Stimulated activated CD8-positive, alpha-beta memory T cell treated with anti-CD3 and anti-CD28 coated beads, Interleukin-4, amount 100 ng/mL, for 48 hours (primary cell): ENCODE data around the gene TTC7B.
"Not testable (repeated sequence)": the region's sequence is repeated elsewhere in the genome, so short reads cannot be mapped to it uniquely, and the experiment has no call there.

Source experiments
- DNase-seq: peaks from one replicate; pipeline ENCODE4 v3.0.0-alpha.2; 2020

TTC7B gene, protein sequence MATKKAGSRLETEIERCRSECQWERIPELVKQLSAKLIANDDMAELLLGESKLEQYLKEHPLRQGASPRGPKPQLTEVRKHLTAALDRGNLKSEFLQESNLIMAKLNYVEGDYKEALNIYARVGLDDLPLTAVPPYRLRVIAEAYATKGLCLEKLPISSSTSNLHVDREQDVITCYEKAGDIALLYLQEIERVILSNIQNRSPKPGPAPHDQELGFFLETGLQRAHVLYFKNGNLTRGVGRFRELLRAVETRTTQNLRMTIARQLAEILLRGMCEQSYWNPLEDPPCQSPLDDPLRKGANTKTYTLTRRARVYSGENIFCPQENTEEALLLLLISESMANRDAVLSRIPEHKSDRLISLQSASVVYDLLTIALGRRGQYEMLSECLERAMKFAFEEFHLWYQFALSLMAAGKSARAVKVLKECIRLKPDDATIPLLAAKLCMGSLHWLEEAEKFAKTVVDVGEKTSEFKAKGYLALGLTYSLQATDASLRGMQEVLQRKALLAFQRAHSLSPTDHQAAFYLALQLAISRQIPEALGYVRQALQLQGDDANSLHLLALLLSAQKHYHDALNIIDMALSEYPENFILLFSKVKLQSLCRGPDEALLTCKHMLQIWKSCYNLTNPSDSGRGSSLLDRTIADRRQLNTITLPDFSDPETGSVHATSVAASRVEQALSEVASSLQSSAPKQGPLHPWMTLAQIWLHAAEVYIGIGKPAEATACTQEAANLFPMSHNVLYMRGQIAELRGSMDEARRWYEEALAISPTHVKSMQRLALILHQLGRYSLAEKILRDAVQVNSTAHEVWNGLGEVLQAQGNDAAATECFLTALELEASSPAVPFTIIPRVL

DNA sequence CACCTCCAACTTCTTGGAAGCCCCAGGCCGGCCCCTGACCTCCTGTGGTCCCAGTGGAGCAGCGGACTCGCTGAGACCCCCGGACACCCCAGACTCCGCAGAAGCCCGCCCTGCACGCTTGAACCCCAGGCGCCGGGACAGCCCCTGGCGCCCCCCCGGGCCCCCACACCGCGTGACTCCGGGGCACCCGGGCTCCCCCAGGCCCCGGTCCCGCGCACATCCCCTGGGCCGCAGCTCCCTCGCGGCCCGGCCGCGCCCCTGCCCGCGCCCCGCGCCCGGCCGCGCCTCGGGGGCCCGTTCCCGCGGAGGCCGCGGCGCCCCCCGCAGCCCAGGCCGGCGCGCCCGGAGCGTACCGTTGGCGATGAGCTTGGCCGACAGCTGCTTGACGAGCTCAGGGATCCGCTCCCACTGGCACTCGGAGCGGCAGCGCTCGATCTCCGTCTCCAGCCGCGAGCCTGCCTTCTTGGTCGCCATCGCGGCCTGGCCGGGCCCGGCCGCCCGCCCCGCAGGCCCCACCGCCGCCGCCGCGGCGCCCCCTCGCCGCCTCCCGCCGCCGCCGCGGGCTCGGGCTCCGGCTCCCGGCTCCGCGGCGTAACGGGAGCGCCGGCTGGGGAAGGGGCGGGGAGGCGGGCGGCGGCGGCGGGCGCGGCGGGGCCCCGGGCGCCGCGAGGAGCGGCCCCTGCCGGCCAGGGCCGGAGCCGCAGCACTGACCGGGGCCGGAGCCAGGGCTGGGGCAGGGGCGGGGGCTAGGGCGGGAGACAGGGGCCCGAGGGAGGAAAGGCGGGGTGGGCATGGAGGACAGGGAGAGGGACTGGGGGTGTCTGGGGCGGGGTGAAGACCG, at the start of gene TTC7B:
TTC7B (minus strand) TSS at position 609 of the 841 bp plus-strand sequence; CDS start at position 474, 135 bp downstream.
- DNase-seq = peak; percentile 42

DNA sequence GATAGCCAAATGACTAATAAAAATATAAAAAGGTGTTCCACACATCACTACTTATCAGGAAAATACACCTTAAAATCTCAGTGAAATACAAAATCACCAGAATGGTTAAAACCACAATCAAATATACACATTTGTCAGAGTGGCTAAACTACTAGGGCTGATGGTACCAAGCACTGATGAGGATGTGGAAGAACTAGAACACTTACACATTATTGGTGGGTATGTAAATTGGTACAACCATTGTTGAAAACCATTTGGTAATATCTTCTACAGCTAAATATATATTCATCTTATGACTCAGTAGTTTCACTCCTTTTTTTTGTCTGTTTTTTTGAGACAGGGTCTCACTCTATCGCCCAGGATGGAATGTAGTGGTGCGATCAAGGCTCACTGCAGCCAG, 48.5 kb upstream of the TTC7B start:
- no peak for DNase-seq

DNA sequence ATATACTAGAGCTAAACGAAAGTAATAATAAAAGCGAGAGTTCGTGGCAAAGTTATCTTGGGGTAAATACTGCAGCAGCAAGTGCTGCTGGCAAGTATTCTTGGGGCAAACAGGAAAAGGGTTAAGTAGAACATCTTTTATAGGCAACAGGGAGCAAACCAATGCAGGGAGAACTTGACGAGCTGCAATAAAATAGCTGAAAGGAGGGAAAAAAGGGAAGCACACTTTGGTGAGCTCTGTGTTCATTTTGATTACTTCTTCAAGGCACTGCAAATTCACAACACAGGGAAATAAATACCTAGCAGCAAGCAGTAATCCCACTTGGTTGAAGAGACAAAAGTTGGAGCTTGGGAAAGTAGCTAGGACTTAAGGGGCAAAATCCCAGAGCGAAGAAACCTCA, 42.3 kb upstream of the TTC7B start:
- no peak for DNase-seq

DNA sequence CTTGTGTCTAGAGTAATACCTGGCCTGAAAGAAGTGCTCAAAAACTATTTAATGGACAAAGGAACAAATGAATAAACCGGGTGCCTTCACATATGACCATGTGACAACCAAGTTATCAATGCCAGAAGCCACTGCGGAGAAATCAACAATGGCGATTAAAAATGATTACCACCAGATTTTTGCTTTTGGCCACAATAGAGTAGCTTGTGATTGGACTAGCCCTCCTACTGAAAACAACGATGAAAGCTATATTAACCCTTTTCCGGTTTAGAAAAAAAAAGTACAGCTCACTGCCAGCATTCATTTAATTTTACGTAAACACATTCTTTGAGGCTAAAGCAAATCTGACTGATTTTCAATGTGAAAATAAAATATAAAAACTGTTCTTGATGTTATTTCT, 41.6 kb upstream of the TTC7B start:
- no peak for DNase-seq

DNA sequence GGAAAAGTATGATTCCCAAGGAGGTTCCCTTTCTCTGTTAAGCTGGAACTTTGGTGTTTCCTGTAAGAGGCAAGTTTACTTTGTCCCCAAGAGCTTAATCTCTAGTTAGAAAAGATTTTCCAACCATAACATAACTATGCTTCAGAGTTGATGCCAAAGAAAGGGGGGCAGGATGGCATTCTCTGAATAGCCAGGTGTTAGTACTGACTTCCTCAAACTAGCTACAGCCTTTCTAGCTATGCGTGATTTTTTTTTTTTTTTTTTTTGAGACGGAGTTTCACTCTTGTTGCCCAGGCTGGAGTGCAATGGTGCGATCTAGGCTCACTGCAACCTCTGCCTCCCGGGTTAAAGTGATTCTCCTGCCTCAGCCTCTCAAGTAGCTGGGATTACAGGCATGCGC, 39.9 kb upstream of the TTC7B start:
- DNase-seq = not testable (repeated sequence)

DNA sequence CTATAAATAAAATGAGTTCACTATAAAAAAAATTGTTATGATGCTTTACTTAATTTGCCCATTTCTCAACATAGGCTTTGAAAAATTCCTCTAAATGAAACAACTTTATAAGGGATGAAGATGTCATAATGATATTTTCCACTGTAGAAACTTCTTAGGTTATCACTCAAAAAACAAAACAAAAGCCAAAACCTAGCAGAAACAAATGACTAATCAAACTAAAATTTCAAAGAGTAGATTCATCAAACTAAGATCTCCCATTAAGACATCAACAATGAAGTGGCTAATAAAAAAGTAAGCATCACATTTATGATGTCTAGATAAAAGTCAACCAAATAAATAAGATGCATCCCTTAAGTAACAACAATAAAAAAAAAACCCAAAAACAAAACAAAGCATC, 36.9 kb upstream of the TTC7B start:
- DNase-seq = no peak

DNA sequence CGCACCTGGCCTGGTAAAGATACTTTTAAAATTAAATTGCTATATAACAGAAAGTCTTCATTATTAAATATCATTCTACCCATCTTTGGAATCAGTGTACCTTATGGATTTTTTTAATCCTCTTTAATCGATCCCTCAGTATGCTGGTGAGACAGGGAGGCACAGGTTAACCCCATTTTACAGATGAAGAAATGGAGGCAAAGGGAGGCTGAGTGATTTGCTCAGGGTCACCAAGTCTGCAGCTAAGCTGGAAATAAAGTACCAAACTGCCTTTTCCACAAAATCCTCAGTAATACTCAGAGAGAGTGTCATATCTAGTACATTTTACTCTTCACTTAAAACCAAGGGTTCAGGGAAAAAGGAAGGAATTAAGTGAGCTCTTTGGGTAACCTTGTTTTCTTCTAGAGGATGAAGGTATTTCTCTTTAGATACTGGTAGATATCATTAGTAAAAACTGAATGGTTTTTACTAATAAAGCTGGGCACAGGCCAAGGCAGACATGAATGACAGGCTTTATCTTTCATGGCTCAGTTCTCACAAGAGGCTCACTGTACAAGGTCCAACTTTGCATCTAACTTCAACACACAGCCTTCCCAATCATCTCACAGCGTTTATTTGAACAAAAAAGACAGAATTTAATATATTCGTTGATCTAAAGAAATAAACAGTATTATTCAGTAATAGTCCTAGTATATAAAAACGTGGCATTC, 35.3 kb upstream of the TTC7B start:
- DNase-seq = no peak

DNA sequence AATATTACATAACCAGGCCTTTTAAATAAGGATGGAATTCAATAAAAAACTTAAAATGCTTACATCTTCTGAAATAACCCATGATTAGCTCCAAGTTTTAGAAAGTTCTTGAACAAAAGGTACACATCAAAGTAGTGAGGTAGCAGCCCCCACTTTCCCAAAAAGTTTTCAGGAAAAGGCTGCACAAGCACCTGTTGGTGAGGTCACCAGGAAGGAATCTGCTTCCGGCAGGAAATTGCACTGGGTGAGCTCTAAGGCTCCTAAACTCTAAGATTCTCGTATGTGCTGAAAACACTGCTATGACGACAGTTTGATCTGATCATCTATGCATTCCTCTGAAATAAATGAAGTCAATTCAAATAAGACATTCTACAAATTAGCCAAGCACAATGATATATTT, 34.3 kb upstream of the TTC7B start:
- DNase-seq = no peak

DNA sequence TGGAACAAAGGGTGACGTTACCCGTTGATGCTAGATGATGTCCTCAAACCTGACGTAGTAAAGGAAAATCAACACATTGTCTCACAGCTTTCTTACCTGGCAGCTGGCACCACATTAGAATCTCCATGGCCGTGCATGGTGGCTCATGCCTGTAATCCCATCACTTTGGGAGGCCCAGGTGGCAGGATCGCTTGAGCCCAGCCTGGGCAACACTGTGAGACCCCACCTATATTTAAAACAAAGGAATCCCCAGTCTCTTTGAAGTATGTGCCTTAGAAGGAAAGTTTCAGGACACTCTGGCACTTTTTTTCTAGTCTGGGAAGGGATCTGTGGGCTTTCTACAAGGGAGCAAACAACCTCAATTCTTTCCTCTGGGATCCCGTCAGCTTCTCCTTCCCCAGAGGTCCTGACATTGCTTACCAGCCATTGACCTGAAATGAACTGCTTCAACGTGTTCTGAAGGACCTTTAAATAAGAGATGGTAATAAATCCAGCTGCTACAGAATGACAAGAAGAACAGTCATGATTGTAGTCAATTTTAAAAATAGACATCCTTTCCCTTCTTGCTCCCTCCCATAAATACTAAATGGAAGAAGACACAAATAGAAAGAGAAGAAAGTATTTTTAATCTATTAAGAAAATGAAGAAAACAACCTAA, 33.7 kb upstream of the TTC7B start:
- DNase-seq = no peak

DNA sequence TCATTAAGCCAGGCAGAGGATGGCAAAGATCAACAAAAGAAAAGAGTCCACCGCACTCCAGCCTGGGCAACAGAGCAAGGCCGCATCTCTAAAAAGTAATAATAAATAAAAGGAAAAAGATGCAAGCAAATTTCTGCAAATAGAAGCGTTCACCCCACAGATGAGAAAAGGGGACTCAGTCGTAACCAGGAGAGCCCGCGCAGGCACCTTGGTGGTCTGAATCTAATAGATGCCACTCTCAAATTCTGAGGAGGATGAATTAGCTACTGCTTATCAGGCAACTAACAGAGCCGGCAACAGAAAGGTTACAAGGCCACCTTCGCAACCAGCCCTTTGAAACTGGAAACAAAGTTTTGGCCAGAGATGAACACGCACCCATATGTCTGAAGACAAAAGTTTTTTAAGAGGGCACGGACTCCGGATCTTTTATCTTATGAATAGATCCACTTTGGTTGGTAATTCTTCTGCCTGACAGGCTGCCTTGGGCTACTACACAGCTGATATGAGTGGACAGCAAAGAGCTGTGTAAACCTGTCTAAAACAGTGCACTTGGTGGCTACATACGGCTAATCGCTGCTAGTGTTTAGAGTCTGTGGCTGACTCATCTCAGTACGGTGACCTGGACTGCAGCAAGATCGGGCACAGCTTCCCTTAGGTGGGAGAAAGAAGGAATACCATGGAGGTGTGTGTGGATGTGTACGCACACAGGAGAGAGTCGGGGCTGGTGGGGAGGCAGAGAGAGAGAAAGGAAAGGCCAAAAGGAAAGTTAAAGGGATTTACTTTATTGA, 32.9 kb upstream of the TTC7B start:
- DNase-seq = no peak

DNA sequence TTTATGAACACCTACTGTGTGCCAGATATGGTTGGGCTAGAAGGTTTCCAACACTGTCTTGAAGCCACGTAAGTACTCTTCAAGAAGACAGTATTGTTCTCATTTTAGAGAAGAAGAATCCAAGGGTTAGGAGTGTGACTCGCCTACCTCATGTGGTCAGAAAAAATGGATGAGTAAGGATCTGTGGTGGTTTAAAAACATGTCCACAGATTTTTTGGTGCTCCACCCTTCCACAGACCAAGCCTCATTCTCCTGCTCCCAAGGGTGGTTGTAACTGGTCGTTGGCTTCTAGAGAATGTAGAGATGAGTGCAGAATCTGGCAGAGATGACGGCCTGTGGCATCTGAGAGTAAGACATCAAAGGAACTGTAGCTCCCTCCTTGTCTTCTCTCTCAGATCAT, 30.3 kb upstream of the TTC7B start:
- DNase-seq = no peak

DNA sequence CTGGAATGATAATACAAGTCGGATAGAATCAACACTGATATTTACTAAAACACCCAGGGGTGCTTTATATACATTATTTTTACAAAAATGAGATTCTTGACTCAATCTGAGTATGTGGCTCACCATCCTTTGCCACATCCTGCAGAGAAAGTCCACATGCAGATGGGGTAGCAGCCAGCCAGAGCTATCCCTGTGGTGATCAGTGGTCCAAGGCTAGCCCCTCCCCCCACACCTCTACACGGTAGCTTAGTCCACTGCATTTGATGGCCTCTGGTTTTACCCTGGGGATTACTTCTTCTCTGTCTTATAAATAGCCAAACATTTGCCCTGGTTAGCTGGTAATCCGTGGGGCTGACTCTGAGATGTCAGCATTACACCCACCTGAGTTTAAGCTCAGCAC, 28.1 kb upstream of the TTC7B start:
- DNase-seq = peak; percentile 14

DNA sequence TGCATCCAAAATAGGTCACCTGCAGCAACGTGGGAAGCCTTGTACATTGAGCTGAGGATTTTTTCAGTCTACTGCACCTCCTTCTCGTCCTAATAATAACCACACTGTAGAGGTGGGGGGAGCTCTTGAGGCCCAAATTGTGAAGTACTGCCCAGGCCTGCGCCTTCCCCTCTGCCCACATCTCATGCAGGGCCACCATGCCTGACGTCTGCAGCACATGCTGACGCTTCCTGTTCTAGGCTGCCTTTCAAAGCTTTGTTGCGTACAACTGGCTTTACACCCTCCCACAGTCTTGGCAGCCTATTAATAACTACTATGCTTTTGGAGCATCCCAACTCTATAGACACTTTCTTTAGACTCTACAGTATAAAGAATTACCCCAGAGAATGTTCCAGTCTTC, 26.5 kb upstream of the TTC7B start:
- DNase-seq = peak; percentile 17

DNA sequence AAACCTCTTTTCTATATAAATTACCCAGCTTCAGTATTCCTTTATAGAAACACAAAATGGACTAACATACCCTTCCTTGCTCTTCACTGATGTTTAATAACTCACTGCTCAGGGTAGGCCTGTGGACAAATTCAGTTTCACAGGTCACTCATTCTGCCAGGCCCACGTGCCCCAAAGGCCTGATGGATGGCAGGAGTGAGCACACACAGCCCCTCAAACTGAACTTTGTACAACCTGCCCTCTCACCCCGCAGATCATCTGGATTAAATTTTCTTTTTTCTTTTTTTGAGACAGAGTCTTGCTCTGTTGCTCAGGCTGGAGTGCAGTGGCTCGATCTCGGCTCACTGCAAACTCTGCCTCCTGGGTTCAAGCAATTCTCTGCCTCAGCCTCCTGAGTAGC, 24.4 kb upstream of the TTC7B start:
- DNase-seq = peak; percentile 12

DNA sequence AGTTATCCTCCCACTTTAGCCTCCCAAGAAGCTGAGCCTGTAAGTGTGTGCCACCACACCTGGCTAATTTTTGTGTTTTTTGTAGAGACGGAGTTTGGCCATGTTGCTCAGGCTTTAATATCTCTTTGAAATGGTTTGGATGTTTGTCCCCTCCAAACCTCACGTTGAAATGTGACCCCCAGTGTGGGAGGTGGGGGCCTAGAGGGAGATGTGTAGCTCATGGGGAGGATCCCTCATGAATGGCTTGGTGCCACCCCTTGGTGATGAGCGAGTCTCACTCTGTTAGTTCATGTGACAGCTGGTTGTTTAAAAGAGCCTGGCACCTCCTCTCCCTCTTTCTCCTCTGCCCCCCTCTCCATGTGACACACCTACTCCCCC, 23.6 kb upstream of the TTC7B start:
- DNase-seq = peak; percentile 10

DNA sequence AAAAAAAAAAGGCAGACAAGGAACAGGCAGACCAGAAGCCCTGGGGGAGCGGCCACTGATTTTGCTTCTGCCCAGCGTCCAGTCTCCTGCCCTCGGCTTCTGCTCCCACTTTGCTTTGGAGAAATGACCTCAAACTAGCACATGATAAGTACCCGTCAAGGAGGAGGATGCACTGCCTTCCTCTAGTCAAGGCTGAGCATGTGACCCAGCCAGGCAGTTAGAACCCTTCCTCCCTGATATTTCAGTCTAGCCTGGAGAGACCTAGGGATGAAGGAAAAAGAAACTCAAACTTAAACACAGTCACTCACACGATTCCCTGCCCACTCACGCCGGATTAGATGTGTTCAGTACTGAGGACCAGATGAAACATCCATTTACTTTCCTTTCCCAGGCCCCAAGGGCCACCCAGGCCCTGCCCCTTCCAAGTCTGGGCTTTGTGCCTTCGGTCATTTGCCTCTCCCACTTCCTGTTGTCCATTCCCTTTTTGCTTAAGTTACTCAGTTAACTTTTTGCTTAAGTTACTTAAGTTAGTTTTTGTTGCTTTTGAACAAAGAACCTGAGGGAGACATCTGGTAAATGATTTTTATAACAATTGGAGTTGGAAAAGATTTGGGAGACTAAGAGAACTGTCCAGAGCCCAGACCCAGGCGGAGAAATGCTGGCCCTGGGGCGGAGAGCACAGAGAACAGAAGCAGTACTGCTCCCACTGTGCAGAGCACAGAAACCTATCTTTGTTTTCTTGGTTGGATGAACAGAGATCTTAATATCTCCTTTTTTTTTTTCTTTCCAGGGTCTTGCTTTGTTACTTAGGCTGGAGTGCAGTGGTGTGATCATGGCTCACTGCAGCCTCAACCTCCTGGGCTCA, 23.0 kb upstream of the TTC7B start:
- DNase-seq = peak; percentile 11

DNA sequence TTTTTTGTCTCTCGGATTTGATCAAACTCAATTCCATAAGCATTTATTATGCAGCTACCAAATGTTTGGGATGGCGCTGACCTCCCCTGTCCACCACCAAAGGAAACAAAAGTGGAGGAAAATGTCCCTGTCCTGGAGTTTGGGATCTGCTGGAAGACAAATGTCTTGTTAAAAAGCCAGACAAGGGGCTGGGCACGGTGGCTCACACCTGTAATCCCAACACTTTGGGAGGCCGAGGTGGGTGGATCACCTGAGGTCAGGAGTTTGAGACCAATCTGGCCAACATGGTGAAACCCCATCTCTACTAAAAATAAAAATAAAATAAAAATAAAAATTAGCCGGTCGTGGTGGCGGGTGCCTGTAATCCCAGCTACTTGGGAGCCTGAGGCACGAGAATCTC, 22.3 kb upstream of the TTC7B start:
- DNase-seq = peak; percentile 15

DNA sequence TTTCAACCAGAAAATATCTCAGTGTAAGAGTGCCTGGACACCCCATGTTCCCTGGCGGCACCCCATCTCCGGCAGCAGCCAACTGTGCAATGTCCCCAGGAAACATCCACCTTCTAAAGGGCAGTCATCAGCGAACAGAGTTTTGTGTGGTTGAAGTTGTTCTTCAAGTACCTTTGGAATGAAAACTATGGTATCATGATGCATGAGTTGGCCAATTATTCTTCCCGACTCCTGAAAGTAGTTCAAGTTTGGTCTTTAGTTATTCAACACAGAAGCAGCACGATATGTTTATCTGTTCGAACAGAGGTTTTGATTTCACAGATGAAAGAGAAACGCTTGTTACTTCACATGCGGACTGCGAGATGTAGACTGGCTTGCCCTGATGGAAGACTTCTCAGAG, 21.1 kb upstream of the TTC7B start:
- DNase-seq = peak; percentile 7

DNA sequence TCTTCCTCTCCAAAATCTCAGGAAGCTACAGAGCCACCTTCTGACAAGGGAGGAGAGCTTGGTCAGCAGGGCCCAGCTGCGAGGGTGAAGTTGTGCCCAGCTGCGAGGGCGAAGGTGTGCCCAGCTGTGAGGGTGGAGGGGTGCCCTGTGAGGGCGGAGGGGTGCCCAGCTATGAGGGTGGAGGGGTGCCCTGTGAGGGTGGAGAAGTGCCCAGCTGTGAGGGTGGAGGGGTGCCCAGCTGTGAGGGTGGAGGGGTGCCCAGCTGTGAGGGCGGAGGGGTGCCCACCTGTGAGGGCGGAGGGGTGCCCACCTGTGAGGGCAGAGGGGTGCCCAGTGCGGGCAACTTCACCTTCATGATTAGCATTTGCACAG, 20.4 kb upstream of the TTC7B start:
- peak; percentile 16 for DNase-seq

DNA sequence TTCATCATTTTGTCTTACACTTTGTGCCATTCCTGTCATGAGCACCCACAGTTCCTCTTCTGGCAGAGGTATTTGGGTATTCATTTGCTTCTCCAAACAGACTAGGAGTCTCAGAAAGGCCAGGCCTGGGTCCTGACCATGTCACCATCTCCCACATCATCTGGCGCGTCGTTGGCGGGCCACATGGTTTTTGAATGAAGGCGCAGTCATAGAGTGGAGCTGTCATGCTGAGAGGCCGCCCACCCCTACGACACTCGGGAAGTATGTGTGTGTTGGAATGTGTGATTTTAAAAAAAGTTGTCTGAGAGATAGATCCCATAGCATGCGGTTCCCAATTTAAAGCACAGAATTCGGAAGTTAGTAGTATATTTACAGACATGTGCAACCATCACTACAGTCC, 15.6 kb upstream of the TTC7B start:
- DNase-seq = no peak
